ENCODE measurements around the gene COA3.

DNA sequence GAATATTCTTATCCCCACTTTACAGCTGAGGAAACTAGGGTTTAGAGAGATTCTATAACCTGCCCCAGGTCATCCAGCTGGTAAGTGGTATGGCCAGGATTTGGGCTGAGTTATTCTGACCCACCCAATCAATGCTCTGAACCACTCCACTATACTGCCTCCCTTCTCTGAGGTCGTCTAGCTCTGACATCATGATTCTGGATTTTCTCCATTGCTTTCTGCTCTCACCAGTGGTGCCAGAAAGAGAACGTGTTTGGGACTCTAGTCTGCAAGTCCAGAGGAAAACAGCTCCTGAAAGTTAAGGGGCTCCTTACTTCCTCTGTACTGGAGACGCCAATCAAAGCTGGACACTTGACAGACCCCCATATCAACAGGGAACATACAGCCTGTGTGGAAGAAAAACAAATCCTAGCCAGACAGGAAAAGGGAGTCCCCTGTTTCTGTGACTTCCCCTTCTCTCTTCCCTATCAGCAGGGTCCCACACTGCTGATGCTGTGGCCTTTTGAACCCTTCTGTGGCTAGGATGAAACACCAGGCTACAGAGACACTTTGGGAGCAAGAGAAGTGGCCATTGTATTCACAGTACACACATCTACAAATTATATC is 47.7 kb downstream of the COA3 start:
- TF ChIP-seq, protein P1, sequence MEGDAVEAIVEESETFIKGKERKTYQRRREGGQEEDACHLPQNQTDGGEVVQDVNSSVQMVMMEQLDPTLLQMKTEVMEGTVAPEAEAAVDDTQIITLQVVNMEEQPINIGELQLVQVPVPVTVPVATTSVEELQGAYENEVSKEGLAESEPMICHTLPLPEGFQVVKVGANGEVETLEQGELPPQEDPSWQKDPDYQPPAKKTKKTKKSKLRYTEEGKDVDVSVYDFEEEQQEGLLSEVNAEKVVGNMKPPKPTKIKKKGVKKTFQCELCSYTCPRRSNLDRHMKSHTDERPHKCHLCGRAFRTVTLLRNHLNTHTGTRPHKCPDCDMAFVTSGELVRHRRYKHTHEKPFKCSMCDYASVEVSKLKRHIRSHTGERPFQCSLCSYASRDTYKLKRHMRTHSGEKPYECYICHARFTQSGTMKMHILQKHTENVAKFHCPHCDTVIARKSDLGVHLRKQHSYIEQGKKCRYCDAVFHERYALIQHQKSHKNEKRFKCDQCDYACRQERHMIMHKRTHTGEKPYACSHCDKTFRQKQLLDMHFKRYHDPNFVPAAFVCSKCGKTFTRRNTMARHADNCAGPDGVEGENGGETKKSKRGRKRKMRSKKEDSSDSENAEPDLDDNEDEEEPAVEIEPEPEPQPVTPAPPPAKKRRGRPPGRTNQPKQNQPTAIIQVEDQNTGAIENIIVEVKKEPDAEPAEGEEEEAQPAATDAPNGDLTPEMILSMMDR (IDR thresholded peaks at IDR 0.05): no peak
- no peak for TF ChIP-seq POLR2AphosphoS5 (IDR thresholded peaks at IDR 0.05)
